ENCODE data around the gene RAI14.

- TF ChIP-seq CTCF (IDR thresholded peaks at IDR 0.05; ENCODE audit: low read depth, low read length) (no peak), EZH2phosphoT487 (IDR thresholded peaks at IDR 0.05; ENCODE audit: low read depth) (no peak)
Measured at GRCh38 chr5:34738381-34738780, 82.3 kb downstream of the RAI14 start.

All from OCI-LY3 (cell line).